ENCODE measurements around the gene AKAP7. TPM values are rescaled to one million over a fixed set of nuclear protein-coding genes. Genes with fewer than 3 reads are reported as not detected.

AKAP7 gene
- total and polyA plus RNA-seq, 3 donors from 2014 or later: 16.5 to 32.4 (median 29.3) TPM

GRCh38 chr6:131177996-131178395, 42.7 kb downstream of the AKAP7 start:
- Histone ChIP-seq H3K9me3 (no peaks in the 10 kb centered on the region), H3K4me1 (peaks cover 18% of the 10 kb centered on the region), H3K27ac (no peak overlapping the region), H3K36me3 (ENCODE audit: low read depth, missing control alignments) (no peaks in the 10 kb centered on the region), H3K27me3 (no peaks in the 10 kb centered on the region), H3K4me3 (no peak overlapping the region)
- DNase-seq: peak; percentile 37
- intact Hi-C loops (cut with DNase I; ENCODE audit: low total_unique reads): no loop called here
- WGBS, 2 donors: 61 to 69% methylated on average over 6 of the region's 6 CpGs
- TF ChIP-seq CTCF (IDR thresholded peaks at IDR 0.05) (no peak), POLR2A (IDR thresholded peaks at IDR 0.05) (no peak)

GRCh38 chr6:131182991-131183425, 47.7 kb downstream of the AKAP7 start:
- no peak for DNase-seq
- Histone ChIP-seq H3K27me3 (no peaks in the 10 kb centered on the region), H3K9me3 (no peaks in the 10 kb centered on the region), H3K27ac (no peak overlapping the region), H3K36me3 (ENCODE audit: low read depth, missing control alignments) (no peaks in the 10 kb centered on the region), H3K4me1 (no peaks in the 10 kb centered on the region), H3K4me3 (no peak overlapping the region)
- intact Hi-C loops (cut with DNase I; ENCODE audit: low total_unique reads): no loop called here
- no peak for TF ChIP-seq POLR2A (IDR thresholded peaks at IDR 0.05)
- peak in 2 of 3 experiments; percentile 32 to 36 for TF ChIP-seq CTCF (IDR thresholded peaks at IDR 0.05)
- 50 to 52% methylated on average over 5 of the region's 5 CpGs for WGBS, 2 donors

DNA sequence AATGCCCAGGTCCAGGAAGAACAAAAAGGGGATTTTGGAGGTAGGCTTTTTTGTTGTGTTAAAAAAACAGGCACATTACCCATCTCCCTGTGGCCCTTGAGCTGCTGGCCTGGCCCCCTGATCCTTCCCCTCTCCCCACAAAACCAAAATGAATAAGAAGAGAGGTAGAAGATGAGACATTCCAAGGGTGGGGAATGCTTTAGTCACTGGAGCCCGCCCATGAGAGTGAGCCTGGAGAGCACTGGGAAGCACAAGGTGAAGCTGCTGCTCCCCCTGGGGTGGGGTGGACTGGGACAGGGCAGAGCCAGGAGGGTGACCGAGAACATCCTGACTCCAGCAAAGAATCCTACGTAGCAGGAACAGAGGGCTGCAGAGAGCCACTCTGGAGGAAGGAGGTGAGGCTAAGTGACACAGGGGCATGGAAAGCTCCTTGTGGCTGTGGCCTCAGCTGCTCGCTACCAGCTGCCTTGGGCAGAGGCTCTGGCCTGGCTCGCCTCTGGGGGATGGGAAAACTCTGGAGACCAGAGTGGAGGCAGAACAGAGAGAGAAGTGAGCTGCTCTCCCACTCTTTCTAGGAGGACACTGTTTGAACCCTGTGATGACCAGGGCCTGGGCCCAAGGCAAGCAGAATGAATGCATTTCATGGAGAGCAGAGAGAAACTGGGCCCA, 48.3 kb downstream of the AKAP7 start:
- no peaks in the 10 kb centered on the region for H3K27me3 ChIP-seq
- H3K27ac ChIP-seq: no peak overlapping the region
- H3K4me1 ChIP-seq: no peaks in the 10 kb centered on the region
- H3K9me3 ChIP-seq: no peaks in the 10 kb centered on the region
- 90 to 96% methylated on average over 5 of the region's 5 CpGs for WGBS, 2 donors
- no peaks in the 10 kb centered on the region for H3K36me3 ChIP-seq (ENCODE audit: low read depth, missing control alignments)
- intact Hi-C loops (cut with DNase I; ENCODE audit: low total_unique reads): no loop called here
- TF ChIP-seq POLR2A (IDR thresholded peaks at IDR 0.05): no peak
- TF ChIP-seq CTCF (IDR thresholded peaks at IDR 0.05): no peak
- DNase-seq: no peak
- no peak overlapping the region for H3K4me3 ChIP-seq

GRCh38 chr6:131191590-131191989, 56.3 kb downstream of the AKAP7 start:
- no peak overlapping the region for H3K4me3 ChIP-seq
- H3K27me3 ChIP-seq: no peaks in the 10 kb centered on the region
- H3K36me3 ChIP-seq (ENCODE audit: low read depth, missing control alignments): no peaks in the 10 kb centered on the region
- H3K27ac ChIP-seq: no peak overlapping the region
- H3K4me1 ChIP-seq: no peaks in the 10 kb centered on the region
- DNase-seq: no peak
- H3K9me3 ChIP-seq: no peaks in the 10 kb centered on the region
- WGBS, 2 donors: 89 to 95% methylated on average over 3 of the region's 3 CpGs
- intact Hi-C loops (cut with DNase I; ENCODE audit: low total_unique reads): no loop called here
- TF ChIP-seq POLR2A (IDR thresholded peaks at IDR 0.05) (no peak), CTCF (IDR thresholded peaks at IDR 0.05) (no peak)

DNA sequence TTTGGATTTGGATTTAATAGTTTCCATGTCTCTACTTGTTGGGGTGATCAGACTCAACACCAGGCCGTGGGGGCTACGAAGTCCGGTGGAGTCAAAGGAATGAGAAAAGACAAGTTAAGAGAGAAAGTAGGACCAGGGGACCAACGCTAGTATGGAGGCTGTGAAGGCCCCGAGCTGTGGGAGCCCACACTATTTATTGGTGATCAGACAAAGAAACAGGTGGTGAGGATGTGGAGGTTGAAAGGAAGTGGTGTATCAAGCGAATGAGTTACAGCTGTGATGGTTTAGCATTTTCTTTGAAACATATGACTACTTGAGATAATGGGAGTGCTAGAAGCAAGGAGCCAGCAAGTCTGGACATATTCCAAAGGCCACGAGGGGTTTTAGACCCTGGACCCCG, 62.4 kb downstream of the AKAP7 start:
- 81 to 84% methylated on average over 8 of the region's 8 CpGs for WGBS, 2 donors
- TF ChIP-seq POLR2A (IDR thresholded peaks at IDR 0.05) (no peak), CTCF (IDR thresholded peaks at IDR 0.05) (no peak)
- intact Hi-C loops (cut with DNase I; ENCODE audit: low total_unique reads): no loop called here
- no peak overlapping the region for H3K27ac ChIP-seq
- H3K9me3 ChIP-seq: no peaks in the 10 kb centered on the region
- no peaks in the 10 kb centered on the region for H3K4me1 ChIP-seq
- no peaks in the 10 kb centered on the region for H3K27me3 ChIP-seq
- no peak for DNase-seq
- no peaks in the 10 kb centered on the region for H3K36me3 ChIP-seq (ENCODE audit: low read depth, missing control alignments)
- H3K4me3 ChIP-seq: no peak overlapping the region

Measured in testis (tissue), 3 donors.